Putamen (tissue), 1 donor: Measurements from ENCODE around the gene PDZD2.
"Not testable (repeated sequence)": the region's sequence is repeated elsewhere in the genome, so short reads cannot be mapped to it uniquely, and the experiment has no call there.

Experiments
- DNase-seq: peaks from one replicate; pipeline ENCODE4 v3.0.0-alpha.2; 2016; ENCODE audit warnings: low spot score

The PDZD2 gene

GRCh38 chr5:31934156-31934555 lies 295.2 kb downstream of the PDZD2 start:
- DNase-seq: no peak

DNA sequence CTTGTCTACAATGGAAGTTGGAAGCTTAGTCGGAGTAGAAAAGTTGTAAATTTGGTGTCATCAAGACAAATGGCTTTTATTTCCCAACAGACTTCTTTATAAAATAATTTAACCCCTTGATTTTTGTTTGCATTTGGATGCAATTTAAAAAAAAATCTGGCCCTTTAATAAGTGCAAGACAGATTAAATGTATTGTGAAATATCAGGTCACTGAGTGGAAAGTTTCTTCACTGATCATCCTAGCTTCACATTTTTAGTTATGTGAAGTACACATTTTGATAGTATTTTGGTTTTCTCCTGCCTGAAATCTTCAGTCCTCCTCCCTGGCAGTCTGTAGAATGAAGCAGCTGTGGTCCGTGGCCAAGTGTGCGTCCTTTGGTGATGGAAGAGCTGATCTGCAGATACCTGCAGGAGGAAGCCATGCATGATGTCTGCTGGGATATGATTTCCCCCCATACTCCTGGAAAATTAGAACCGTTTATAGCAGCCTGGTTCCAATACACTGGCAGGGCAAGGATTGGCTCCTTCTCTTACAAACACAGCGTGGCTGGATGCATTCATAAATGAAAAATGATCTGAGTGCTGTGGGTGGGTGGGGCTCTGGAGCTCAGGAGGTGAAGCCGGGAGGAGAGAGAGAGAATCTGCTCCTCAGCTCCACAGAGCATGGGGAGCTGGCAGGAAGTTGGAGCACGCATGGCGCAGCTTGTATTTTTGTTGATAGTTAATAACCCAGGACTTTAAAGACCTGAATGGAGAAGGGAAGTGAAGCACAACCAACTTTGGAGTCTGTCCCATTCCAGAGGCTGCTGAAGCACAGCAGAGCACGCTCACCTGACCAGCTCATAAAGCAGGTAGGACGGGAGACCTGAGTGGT lies 296.8 kb downstream of the PDZD2 start:
- DNase-seq: no peak

DNA sequence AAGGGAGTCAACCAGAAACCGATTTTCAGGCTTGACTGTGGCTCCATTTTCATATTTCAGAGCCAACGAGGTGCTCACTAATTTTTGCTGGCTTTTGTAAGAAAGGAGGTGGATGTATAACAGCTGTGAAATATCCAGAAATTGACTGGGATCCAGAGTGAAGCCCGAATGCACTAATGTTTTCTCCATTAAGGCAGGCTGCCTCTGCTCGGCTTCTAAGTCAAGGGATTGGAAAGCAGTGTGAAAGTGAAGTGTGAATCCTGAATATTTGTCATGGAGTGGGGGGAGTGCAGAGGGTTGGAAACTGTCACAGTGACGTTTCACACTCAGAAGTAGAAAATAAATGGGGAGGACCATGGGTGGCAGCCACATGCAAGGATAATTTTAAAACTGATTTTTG lies 297.8 kb downstream of the PDZD2 start:
- DNase-seq: no peak

- DNase-seq: no peak
Observed at GRCh38 chr5:31937226-31937625, 298.3 kb downstream of the PDZD2 start.

GRCh38 chr5:31937703-31938102 lies 298.8 kb downstream of the PDZD2 start:
- no peak for DNase-seq

- DNase-seq: no peak
Observed at GRCh38 chr5:31939151-31939550, 300.2 kb downstream of the PDZD2 start.

- no peak for DNase-seq
Observed at GRCh38 chr5:31941151-31941755, 302.3 kb downstream of the PDZD2 start.

- no peak for DNase-seq
Observed at GRCh38 chr5:31942546-31942945, 303.6 kb downstream of the PDZD2 start.

GRCh38 chr5:31944684-31945445 lies 305.9 kb downstream of the PDZD2 start:
- DNase-seq: no peak

DNA sequence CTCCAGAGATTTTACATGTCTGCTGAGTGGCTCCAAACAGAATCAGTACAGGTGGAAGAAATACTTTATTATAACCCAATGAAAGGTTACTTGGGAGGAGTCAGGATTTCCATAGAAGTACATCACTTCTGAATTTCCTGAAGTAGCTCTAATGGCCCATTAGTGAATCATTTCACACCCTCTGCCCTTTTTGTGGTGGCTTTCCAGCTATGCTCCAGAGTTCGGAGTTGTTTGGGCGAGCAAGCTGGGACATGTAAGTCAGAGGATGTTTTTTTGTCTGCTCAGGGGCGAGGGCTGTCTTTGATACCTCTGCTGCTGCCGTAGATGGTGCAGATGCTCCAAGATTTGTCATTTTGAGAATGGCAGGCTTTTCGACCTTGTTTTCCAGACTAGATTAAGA lies 309.1 kb downstream of the PDZD2 start:
- DNase-seq: no peak

- DNase-seq: no peak
Observed at GRCh38 chr5:31952067-31952466, 313.1 kb downstream of the PDZD2 start.

GRCh38 chr5:31954091-31954490 lies 315.2 kb downstream of the PDZD2 start:
- DNase-seq: no peak

DNA sequence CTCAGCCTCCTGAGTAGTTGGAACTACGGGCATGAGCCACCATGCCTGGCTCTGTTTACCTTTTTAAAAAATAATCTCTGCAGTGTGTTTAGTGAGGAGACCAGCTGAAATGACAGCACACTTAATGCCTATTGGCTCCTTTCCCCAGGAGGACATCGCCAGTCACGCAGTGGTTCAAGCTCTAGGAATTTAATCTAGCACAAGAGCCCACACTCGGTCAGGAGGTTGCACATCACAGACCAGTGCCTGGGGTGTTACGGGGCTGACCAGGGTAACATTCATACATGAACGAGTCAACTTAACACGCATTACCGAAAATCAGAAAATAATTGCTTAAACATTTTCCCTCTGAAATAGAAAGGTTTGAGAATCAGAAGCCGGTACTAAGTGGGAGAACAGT lies 318.2 kb downstream of the PDZD2 start:
- no peak for DNase-seq

DNA sequence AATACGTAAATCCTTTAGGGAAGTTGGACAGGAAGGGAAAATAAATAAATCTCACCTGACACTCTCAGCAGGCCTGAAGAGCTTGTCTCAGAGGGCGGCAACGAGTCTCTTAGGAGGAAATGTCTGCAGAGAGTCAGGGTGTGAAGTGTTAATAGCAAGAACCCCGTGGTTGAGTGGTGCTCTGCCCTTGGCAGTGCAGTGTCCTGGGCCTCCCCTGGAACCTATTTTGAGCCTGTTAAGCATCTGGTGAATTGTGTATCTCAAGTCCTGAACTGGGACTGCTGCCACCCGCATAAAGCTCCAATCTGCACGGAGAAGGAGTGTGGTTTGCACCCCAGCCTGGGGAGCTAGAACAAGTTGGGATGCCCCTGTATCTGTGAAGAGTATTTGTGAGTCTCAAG lies 323.4 kb downstream of the PDZD2 start:
- DNase-seq: no peak

DNA sequence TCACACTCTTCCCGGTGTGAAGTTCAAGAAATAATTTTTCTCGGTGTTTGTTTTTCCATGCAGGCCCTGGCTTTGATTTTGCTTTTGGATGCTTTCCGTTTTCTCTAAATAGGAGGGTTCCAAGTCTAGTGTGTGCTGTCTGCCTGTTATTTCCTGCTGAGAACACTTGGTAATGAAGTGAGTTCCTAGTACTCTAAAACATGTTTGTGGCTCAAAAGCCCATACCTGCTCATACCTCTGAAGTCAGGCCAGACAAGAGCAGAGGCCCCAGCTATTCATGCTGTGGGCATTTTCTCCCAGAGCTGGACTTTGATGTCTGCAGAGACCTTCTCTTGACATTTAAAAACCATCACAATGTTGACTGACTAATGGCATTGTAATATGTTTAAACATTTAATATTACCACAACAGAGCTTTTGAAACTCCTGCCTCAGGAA lies 324.0 kb downstream of the PDZD2 start:
- no peak for DNase-seq

DNA sequence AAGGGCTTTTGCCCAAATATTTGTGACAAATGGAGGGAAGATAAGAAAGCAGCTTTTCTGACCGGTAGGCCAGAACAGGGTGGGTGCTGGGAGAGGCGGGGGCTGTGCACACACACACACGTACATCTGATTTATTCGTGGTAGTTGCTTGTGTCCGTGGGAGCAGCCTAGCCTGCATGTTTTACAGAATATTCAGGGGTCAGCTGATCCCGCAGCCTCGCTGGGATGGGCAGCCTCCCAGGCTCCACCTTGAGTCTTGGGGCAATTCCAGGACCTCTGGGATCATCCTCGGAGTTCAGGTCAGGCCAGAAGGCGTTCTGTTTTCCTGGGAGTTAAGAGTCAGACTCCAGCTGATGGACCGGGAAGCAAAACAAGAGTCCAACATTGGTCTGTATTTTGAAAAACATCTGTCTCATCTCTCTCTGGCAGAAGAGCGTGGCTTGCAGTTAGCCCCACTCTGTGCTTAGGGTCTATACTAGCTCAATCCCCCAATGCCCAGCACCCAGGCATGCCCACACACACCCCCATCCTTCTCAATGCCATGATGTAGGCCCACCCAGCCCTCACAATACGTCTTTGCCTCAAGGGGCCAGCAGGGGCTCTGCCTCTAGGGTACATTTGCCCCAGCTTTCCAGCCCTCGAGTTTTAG lies 324.6 kb downstream of the PDZD2 start:
- no peak for DNase-seq

DNA sequence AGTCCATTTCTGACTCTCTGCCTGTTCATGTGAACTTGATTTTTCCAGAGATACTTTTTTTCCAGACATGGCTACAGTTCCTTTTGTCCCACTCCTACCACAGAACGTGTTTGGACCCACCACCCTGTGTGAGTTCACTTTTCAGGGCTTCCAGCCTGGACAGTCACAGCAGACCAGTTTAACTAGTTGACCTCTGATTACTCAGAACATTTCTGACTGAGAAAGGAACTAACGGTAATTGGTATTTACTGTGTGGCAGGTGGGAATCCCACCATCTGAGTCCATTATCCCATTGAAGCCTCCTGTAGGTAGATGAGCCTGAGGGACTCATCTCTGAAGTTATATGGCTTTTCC lies 325.1 kb downstream of the PDZD2 start:
- no peak for DNase-seq

- no peak for DNase-seq
Observed at GRCh38 chr5:31965227-31965626, 326.3 kb downstream of the PDZD2 start.

DNA sequence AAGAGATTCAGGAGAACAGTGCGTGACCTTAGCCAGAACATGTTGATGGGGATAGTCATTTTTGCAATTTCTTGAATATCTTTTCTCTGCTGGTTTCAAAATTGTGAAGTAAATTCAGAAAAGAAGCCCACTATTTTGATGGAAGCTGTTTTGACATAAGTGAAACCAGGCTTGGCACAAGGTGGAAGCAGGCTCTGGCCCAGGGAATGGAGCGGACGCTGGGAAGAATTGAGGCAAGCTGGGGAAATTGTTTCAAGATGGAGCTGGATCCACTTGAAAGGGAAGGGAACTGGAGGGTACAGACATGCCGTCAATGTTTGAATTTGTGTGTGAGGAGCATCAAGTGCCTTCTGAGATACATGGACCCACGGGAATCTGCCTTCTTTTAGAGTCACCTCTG lies 328.0 kb downstream of the PDZD2 start:
- no peak for DNase-seq

DNA sequence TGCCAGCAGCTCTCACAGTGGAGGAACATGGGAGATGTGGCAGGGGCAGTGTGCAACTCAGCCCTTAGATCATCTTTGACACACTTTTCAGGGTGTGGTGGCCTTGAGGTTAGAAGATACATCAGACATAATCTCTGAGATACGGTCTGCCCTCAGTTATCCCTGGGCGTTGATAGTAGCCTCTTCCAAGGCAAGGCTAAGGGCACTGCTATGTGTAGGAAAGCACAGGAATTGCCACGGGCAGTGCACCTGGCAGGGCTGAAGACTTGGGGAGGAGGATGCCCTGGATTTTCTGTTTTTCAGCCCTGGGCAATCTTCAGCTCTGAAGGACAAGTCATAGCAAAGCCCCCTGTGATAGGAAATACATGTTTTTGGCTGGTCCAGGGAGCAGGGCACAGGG lies 328.5 kb downstream of the PDZD2 start:
- DNase-seq: no peak

GRCh38 chr5:31972558-31972957 lies 333.6 kb downstream of the PDZD2 start:
- no peak for DNase-seq

- DNase-seq: not testable (repeated sequence)
Observed at GRCh38 chr5:31975189-31975612, 336.3 kb downstream of the PDZD2 start.
